DND-41 (cell line): Measurements from ENCODE around the gene TDRD7.

ENCODE experiments used
- ATAC-seq: fragments of 200-7000 bp; cut with Tn5 transposase; 3 replicates; pipeline ENCODE4 v1.9.1; 2021; ENCODE audit warnings: low read depth; ENCODE audit not compliant: insufficient read depth
- DNase-seq: peaks from one replicate; pipeline ENCODE4 v3.0.0-alpha.2; 2020
- H2AFZ ChIP-seq: 2 replicates; pipeline ENCODE4 v1.6.0; 2012; ENCODE audit warnings: low read depth, low read length
- H3K27ac ChIP-seq: 2 replicates; pipeline ENCODE4 v1.5.1; 2012; ENCODE audit warnings: low read length, inconsistent platforms
- H3K27me3 ChIP-seq: fragments of 200-600 bp; sonication (generic); 2 replicates; pipeline ENCODE4 v1.6.0; 2012; ENCODE audit warnings: low read length, mild to moderate bottlenecking, inconsistent platforms; ENCODE audit not compliant: insufficient read depth, poor library complexity
- H3K36me3 ChIP-seq: 2 replicates; pipeline ENCODE4 v1.5.1; 2012; ENCODE audit warnings: low read length, inconsistent platforms; ENCODE audit not compliant: insufficient read depth
- H3K4me1 ChIP-seq: 2 replicates; pipeline ENCODE4 v1.5.1; 2012; ENCODE audit warnings: mild to moderate bottlenecking, low read length; ENCODE audit not compliant: insufficient read depth
- H3K4me2 ChIP-seq: 2 replicates; pipeline ENCODE4 v1.6.0; 2012; ENCODE audit warnings: mild to moderate bottlenecking, moderate library complexity, low read length, inconsistent platforms; ENCODE audit not compliant: insufficient read depth
- H3K4me3 ChIP-seq, 2 experiments: fragments of 200-600 bp in 1 of 2; shearing (Covaris generic) in 1 of 2; 2 replicates each; pipeline ENCODE4 v1.5.1; 2012 to 2016; ENCODE audit warnings: inconsistent platforms in 2 of 2, low read length in 2 of 2, mild to moderate bottlenecking in 2 of 2, low read depth in 1 of 2, moderate library complexity in 1 of 2
- H3K79me2 ChIP-seq: 2 replicates; pipeline ENCODE4 v1.6.0; 2012; ENCODE audit warnings: low read length, inconsistent platforms; ENCODE audit not compliant: insufficient read depth
- H3K9ac ChIP-seq: 2 replicates; pipeline ENCODE4 v1.6.0; 2012; ENCODE audit warnings: low read depth, mild to moderate bottlenecking, inconsistent platforms, low read length, moderate library complexity
- H3K9me3 ChIP-seq: 2 replicates; pipeline ENCODE4 v1.5.1; 2012; ENCODE audit warnings: low read length, moderate library complexity, mild to moderate bottlenecking, inconsistent platforms; ENCODE audit not compliant: insufficient read depth, severe bottlenecking
- H4K20me1 ChIP-seq: 2 replicates; pipeline ENCODE4 v1.6.0; 2012; ENCODE audit warnings: low read length; ENCODE audit not compliant: insufficient read depth
- EZH2 ChIP-seq: IDR thresholded peaks from 3 replicates; pipeline ENCODE4 v1.6.1; 2012; ENCODE audit warnings: borderline replicate concordance, low read depth, mild to moderate bottlenecking, moderate library complexity, low read length, inconsistent platforms; ENCODE audit not compliant: severe bottlenecking
- TF ChIP-seq, protein P1 (sequence below): IDR thresholded peaks from 2 replicates; pipeline ENCODE4 v1.5.1; 2012; ENCODE audit warnings: borderline replicate concordance, low read length, moderate library complexity, mild to moderate bottlenecking; ENCODE audit not compliant: poor library complexity, severe bottlenecking; ENCODE audit errors: extremely low read depth

Gene TDRD7

GRCh38 chr9:97478301-97478981 is 66.5 kb downstream of the TDRD7 start:
- no peak for TF ChIP-seq EZH2
- TF ChIP-seq, protein P1, sequence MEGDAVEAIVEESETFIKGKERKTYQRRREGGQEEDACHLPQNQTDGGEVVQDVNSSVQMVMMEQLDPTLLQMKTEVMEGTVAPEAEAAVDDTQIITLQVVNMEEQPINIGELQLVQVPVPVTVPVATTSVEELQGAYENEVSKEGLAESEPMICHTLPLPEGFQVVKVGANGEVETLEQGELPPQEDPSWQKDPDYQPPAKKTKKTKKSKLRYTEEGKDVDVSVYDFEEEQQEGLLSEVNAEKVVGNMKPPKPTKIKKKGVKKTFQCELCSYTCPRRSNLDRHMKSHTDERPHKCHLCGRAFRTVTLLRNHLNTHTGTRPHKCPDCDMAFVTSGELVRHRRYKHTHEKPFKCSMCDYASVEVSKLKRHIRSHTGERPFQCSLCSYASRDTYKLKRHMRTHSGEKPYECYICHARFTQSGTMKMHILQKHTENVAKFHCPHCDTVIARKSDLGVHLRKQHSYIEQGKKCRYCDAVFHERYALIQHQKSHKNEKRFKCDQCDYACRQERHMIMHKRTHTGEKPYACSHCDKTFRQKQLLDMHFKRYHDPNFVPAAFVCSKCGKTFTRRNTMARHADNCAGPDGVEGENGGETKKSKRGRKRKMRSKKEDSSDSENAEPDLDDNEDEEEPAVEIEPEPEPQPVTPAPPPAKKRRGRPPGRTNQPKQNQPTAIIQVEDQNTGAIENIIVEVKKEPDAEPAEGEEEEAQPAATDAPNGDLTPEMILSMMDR = no peak
- Histone ChIP-seq H3K4me2 (no peak overlapping the region), H4K20me1 (no peaks in the 10 kb centered on the region), H3K36me3 (peaks cover 7% of the 10 kb centered on the region; the same call in 1 of the 2 replicates), H3K79me2 (no peaks in the 10 kb centered on the region), H3K4me3 (no peak overlapping the region), H3K27ac (no peak overlapping the region), H3K27me3 (no peaks in the 10 kb centered on the region), H3K9ac (no peak overlapping the region), H3K4me1 (no peaks in the 10 kb centered on the region), H3K9me3 (no peaks in the 10 kb centered on the region), H2AFZ (no peak overlapping the region)
- no peak for ATAC-seq
- no peak for DNase-seq

GRCh38 chr9:97479496-97480159 is 67.7 kb downstream of the TDRD7 start:
- DNase-seq (no peak), ATAC-seq (no peak)
- Histone ChIP-seq H3K79me2 (no peaks in the 10 kb centered on the region), H3K9ac (no peak overlapping the region), H3K9me3 (no peaks in the 10 kb centered on the region), H3K4me1 (no peaks in the 10 kb centered on the region), H4K20me1 (no peaks in the 10 kb centered on the region), H3K4me2 (no peak overlapping the region), H3K4me3 (no peak overlapping the region), H3K27ac (no peak overlapping the region), H3K27me3 (no peaks in the 10 kb centered on the region), H2AFZ (no peak overlapping the region), H3K36me3 (peaks cover 7% of the 10 kb centered on the region; the same call in 1 of the 2 replicates)
- TF ChIP-seq, protein P1 = no peak
- TF ChIP-seq EZH2 = no peak

DNA sequence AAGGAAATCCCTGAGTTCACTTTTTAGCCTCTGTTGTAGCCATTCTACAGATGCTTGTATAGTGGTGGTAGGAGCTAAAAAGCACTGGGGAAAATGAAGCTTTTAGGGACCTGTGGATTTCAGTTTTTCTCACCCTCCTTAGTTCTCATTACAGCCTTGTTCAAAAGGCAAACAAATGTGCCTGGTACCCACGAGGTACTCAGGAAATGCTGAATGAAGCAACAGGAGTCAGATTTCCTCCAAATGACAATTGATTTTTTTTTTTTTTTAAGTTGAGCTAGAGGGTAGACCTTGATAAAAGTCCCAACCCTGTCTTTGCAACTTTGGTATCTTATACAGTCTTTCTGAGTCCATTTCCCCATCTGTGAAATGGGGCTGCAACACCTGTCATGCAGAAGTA is 68.3 kb downstream of the TDRD7 start:
- no peak overlapping the region for H2AFZ ChIP-seq
- H4K20me1 ChIP-seq = no peaks in the 10 kb centered on the region
- TF ChIP-seq, protein P1 = no peak
- no peak for TF ChIP-seq EZH2
- H3K4me2 ChIP-seq = no peak overlapping the region
- DNase-seq (no peak), ATAC-seq (no peak)
- no peak overlapping the region for H3K4me3 ChIP-seq
- H3K79me2 ChIP-seq = no peaks in the 10 kb centered on the region
- peaks cover 7% of the 10 kb centered on the region; the same call in 1 of the 2 replicates for H3K36me3 ChIP-seq
- no peak overlapping the region for H3K9ac ChIP-seq
- H3K9me3 ChIP-seq = no peaks in the 10 kb centered on the region
- H3K4me1 ChIP-seq = no peaks in the 10 kb centered on the region
- H3K27ac ChIP-seq = no peak overlapping the region
- no peaks in the 10 kb centered on the region for H3K27me3 ChIP-seq
